Neural cell (in vitro differentiated cells): ENCODE results near the gene SSTR4. TPM values are rescaled to one million over a fixed set of nuclear protein-coding genes. Genes with fewer than 3 reads are reported as not detected.

Source experiments
- H2AFZ ChIP-seq: fragments of 200-600, 300-800 bp; sonication (generic), shearing (Covaris generic); 2 replicates; pipeline ENCODE4 v1.6.0; 2014; ENCODE audit warnings: low read depth, mild to moderate bottlenecking, antibody characterized with exemption, low read length, moderate library complexity
- H3F3A ChIP-seq: fragments of 200-600 bp; shearing (Covaris generic); 2 replicates; pipeline ENCODE4 v1.6.1; 2016; ENCODE audit warnings: mild to moderate bottlenecking, moderate library complexity, mixed read lengths, antibody characterized with exemption, low read length; ENCODE audit not compliant: insufficient read depth, poor library complexity, severe bottlenecking
- H3K27ac ChIP-seq: fragments of 200-600, 300-800 bp; sonication (generic), shearing (Covaris generic); 2 replicates; pipeline ENCODE4 v1.5.1; 2014; ENCODE audit warnings: mild to moderate bottlenecking, low read length, moderate library complexity
- H3K27me3 ChIP-seq: fragments of 300-800, 200-600 bp; sonication (generic), shearing (Covaris generic); 2 replicates; pipeline ENCODE4 v1.6.0; 2014; ENCODE audit warnings: mild to moderate bottlenecking, low read depth, low read length, moderate library complexity; ENCODE audit not compliant: insufficient read depth
- H3K36me3 ChIP-seq: fragments of 300-800, 200-600 bp; sonication (generic), shearing (Covaris generic); 2 replicates; pipeline ENCODE4 v1.5.1; 2014; ENCODE audit warnings: mild to moderate bottlenecking, antibody characterized with exemption, low read length, moderate library complexity; ENCODE audit not compliant: insufficient read depth
- H3K4me2 ChIP-seq: fragments of 300-800, 200-600 bp; sonication (generic), shearing (Covaris generic); 2 replicates; pipeline ENCODE4 v1.6.0; 2014; ENCODE audit warnings: mild to moderate bottlenecking, low read length
- H3K4me3 ChIP-seq: fragments of 300-800, 200-600 bp; sonication (generic), shearing (Covaris generic); 2 replicates; pipeline ENCODE4 v1.5.1; 2014; ENCODE audit warnings: mild to moderate bottlenecking, low read length, moderate library complexity
- H3K79me2 ChIP-seq: fragments of 200-600 bp; shearing (Covaris generic); replicated peaks from 2 replicates; pipeline ENCODE4 v1.6.0; 2014; ENCODE audit warnings: mild to moderate bottlenecking, low read length, moderate library complexity; ENCODE audit not compliant: insufficient read depth
- H3K9ac ChIP-seq: fragments of 300-800, 200-600 bp; sonication (generic), shearing (Covaris generic); 2 replicates; pipeline ENCODE4 v1.6.1; 2016; ENCODE audit warnings: mild to moderate bottlenecking, low read length, mixed read lengths
- H3K9me2 ChIP-seq: fragments of 200-600 bp; shearing (Covaris generic); 2 replicates; pipeline ENCODE4 v1.6.1; 2016; ENCODE audit warnings: mild to moderate bottlenecking, low read length, mixed read lengths; ENCODE audit not compliant: insufficient read depth
- H3K9me3 ChIP-seq: fragments of 200-600, 300-800 bp; sonication (generic), shearing (Covaris generic); 2 replicates; pipeline ENCODE4 v1.6.1; 2016; ENCODE audit warnings: mild to moderate bottlenecking, mixed run types, low read length, moderate library complexity, mixed read lengths
- H4K20me1 ChIP-seq: fragments of 200-600 bp; shearing (Covaris generic); 2 replicates; pipeline ENCODE4 v1.6.1; 2016; ENCODE audit warnings: mild to moderate bottlenecking, mixed run types; ENCODE audit not compliant: insufficient read depth
- EP300 ChIP-seq: fragments of 450-650 bp; conservative IDR thresholded peaks from 2 replicates; pipeline ENCODE4 v1.6.1; 2014; ENCODE audit warnings: antibody characterized with exemption, mild to moderate bottlenecking, moderate library complexity; ENCODE audit not compliant: poor library complexity, severe bottlenecking
- EZH2 ChIP-seq: fragments of 200-600, 300-800 bp; shearing (Covaris generic), sonication (generic); IDR thresholded peaks from 2 replicates; pipeline ENCODE4 v1.6.1; 2014; ENCODE audit warnings: antibody characterized with exemption, low read length, borderline replicate concordance, mild to moderate bottlenecking; ENCODE audit not compliant: insufficient read depth, poor library complexity, severe bottlenecking
- MXI1 ChIP-seq: fragments of 450-650 bp; conservative IDR thresholded peaks from 2 replicates; pipeline ENCODE4 v1.6.1; 2014; ENCODE audit warnings: antibody characterized with exemption, mild to moderate bottlenecking; ENCODE audit not compliant: poor library complexity, severe bottlenecking
- POLR2AphosphoS5 ChIP-seq: IDR thresholded peaks from 2 replicates; pipeline ENCODE4 v1.6.1; 2012
- RAD21 ChIP-seq: fragments of 450-650 bp; conservative IDR thresholded peaks from 2 replicates; pipeline ENCODE4 v1.6.1; 2014; ENCODE audit warnings: antibody characterized with exemption, mild to moderate bottlenecking, moderate library complexity
- SMC3 ChIP-seq: fragments of 450-650 bp; conservative IDR thresholded peaks from 2 replicates; pipeline ENCODE4 v1.6.1; 2014; ENCODE audit warnings: antibody characterized with exemption, mild to moderate bottlenecking, moderate library complexity; ENCODE audit not compliant: poor library complexity
- TAF1 ChIP-seq: IDR thresholded peaks from 2 replicates; pipeline ENCODE4 v1.6.1; 2012; ENCODE audit warnings: low read depth
- polyA plus RNA-seq: library from polyadenylated mRNA; depleted of rRNA; stranded (reverse); fragments of >200 nt; gene quantifications from 2 replicates; pipeline ENCODE4 v1.2.3, GENCODE V29; 2014
- TF ChIP-seq, protein P1 (sequence below): fragments of 450-650 bp; IDR thresholded peaks from 2 replicates; pipeline ENCODE4 v1.5.1; 2014; ENCODE audit warnings: antibody characterized with exemption, mild to moderate bottlenecking, moderate library complexity; ENCODE audit not compliant: poor library complexity, severe bottlenecking
- TF ChIP-seq, protein P2 (sequence below): IDR thresholded peaks from 2 replicates; pipeline ENCODE4 v1.6.1; 2012; ENCODE audit warnings: borderline replicate concordance

The SSTR4 gene
- polyA plus RNA-seq, 1 donor from 2014 or later, result not detected

DNA sequence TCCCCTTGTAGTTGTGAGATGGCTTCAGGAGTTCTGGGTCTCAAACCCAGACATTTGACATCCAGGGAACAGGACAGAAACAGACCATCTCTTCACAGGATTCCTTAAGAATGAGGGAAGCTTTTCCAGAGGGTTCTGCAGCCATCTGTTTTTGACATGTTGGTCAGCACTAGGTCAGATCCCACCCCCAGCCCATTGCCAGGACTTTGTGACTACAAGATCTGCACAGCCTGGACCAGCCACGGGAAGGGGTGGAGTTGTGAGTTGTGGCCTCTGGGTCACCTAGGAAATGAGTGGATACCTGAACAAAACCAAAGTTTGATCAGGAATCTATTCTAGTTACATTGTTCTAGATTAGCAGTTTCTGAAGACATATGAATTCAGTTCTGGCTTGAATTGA, 39.2 kb upstream of the SSTR4 start:
- H3K27ac ChIP-seq, result no peak overlapping the region
- no peak overlapping the region for H3K9ac ChIP-seq
- H3K9me3 ChIP-seq, result no peaks in the 10 kb centered on the region
- no peak overlapping the region for H3K4me2 ChIP-seq
- H2AFZ ChIP-seq, result no peak overlapping the region
- TF ChIP-seq RAD21 (no peak), TAF1 (no peak), EP300 (no peak), EZH2 (no peak), POLR2AphosphoS5 (no peak), SMC3 (no peak), MXI1 (no peak)
- TF ChIP-seq, protein P1, sequence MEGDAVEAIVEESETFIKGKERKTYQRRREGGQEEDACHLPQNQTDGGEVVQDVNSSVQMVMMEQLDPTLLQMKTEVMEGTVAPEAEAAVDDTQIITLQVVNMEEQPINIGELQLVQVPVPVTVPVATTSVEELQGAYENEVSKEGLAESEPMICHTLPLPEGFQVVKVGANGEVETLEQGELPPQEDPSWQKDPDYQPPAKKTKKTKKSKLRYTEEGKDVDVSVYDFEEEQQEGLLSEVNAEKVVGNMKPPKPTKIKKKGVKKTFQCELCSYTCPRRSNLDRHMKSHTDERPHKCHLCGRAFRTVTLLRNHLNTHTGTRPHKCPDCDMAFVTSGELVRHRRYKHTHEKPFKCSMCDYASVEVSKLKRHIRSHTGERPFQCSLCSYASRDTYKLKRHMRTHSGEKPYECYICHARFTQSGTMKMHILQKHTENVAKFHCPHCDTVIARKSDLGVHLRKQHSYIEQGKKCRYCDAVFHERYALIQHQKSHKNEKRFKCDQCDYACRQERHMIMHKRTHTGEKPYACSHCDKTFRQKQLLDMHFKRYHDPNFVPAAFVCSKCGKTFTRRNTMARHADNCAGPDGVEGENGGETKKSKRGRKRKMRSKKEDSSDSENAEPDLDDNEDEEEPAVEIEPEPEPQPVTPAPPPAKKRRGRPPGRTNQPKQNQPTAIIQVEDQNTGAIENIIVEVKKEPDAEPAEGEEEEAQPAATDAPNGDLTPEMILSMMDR, result no peak
- TF ChIP-seq, protein P2, sequence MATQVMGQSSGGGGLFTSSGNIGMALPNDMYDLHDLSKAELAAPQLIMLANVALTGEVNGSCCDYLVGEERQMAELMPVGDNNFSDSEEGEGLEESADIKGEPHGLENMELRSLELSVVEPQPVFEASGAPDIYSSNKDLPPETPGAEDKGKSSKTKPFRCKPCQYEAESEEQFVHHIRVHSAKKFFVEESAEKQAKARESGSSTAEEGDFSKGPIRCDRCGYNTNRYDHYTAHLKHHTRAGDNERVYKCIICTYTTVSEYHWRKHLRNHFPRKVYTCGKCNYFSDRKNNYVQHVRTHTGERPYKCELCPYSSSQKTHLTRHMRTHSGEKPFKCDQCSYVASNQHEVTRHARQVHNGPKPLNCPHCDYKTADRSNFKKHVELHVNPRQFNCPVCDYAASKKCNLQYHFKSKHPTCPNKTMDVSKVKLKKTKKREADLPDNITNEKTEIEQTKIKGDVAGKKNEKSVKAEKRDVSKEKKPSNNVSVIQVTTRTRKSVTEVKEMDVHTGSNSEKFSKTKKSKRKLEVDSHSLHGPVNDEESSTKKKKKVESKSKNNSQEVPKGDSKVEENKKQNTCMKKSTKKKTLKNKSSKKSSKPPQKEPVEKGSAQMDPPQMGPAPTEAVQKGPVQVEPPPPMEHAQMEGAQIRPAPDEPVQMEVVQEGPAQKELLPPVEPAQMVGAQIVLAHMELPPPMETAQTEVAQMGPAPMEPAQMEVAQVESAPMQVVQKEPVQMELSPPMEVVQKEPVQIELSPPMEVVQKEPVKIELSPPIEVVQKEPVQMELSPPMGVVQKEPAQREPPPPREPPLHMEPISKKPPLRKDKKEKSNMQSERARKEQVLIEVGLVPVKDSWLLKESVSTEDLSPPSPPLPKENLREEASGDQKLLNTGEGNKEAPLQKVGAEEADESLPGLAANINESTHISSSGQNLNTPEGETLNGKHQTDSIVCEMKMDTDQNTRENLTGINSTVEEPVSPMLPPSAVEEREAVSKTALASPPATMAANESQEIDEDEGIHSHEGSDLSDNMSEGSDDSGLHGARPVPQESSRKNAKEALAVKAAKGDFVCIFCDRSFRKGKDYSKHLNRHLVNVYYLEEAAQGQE, result no peak
- no peaks in the 10 kb centered on the region for H3K79me2 ChIP-seq
- no peaks in the 10 kb centered on the region for H3K36me3 ChIP-seq
- no peak overlapping the region for H3K4me3 ChIP-seq
- no peaks in the 10 kb centered on the region for H3K27me3 ChIP-seq
- H3K9me2 ChIP-seq, result no peaks in the 10 kb centered on the region
- H4K20me1 ChIP-seq, result no peaks in the 10 kb centered on the region
- no peaks in the 10 kb centered on the region for H3F3A ChIP-seq

DNA sequence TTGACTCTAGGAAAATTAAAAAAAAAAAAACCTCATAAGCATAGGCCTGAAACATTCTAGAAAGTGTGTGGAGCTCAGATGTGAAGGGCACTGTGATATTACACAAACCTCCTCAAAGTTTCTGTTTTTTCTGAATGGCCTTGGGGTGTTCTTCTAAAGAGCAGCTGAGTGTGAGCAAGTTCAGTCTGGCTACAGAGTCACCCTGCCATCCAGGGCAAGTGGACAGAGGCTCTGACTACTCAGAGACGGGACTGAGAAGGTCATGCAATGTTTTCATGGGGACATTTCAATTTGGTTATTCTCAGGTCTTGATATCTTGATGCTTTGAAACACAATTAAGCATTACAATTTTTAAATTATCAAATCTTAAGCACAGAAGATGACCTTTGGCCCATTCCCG, 36.6 kb upstream of the SSTR4 start:
- H3K27ac ChIP-seq, result no peak overlapping the region
- no peak overlapping the region for H3K4me3 ChIP-seq
- no peaks in the 10 kb centered on the region for H3K36me3 ChIP-seq
- H3K27me3 ChIP-seq, result no peaks in the 10 kb centered on the region
- no peaks in the 10 kb centered on the region for H3K79me2 ChIP-seq
- no peak for TF ChIP-seq RAD21
- no peak for TF ChIP-seq TAF1
- TF ChIP-seq MXI1, result no peak
- TF ChIP-seq EP300, result no peak
- no peak overlapping the region for H2AFZ ChIP-seq
- H3K9me2 ChIP-seq, result no peaks in the 10 kb centered on the region
- no peaks in the 10 kb centered on the region for H3F3A ChIP-seq
- no peaks in the 10 kb centered on the region for H4K20me1 ChIP-seq
- no peak overlapping the region for H3K4me2 ChIP-seq
- H3K9me3 ChIP-seq, result no peaks in the 10 kb centered on the region
- H3K9ac ChIP-seq, result no peak overlapping the region

DNA sequence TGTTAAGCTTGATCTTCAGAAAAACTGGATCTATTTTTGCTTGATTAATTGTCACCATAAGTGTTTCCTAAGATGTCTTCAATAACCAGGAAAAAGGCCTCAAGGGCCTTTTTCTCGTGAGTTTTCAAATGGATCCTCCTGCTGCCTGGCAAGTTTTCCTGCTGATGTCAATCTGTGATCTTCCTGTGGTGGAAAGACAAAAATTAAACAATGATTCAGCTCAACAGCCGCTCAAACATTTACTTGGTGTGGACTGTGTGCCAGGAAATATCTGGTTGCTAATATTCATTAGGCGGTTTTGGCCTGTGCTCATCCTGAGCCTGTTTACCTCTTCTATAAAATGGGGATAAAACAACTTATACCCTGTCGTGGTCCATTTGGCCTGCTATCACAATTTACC, 35.4 kb upstream of the SSTR4 start:
- H3K9ac ChIP-seq, result no peak overlapping the region
- TF ChIP-seq POLR2AphosphoS5 (no peak), TAF1 (no peak), RAD21 (no peak), EZH2 (no peak), MXI1 (no peak), SMC3 (no peak), EP300 (no peak)
- TF ChIP-seq, protein P1, result no peak
- TF ChIP-seq, protein P2, result no peak
- no peak overlapping the region for H2AFZ ChIP-seq
- no peaks in the 10 kb centered on the region for H3K79me2 ChIP-seq
- H3K27me3 ChIP-seq, result no peaks in the 10 kb centered on the region
- no peak overlapping the region for H3K4me3 ChIP-seq
- H3K4me2 ChIP-seq, result no peak overlapping the region
- no peaks in the 10 kb centered on the region for H3K9me3 ChIP-seq
- H3K27ac ChIP-seq, result no peak overlapping the region
- no peaks in the 10 kb centered on the region for H3K36me3 ChIP-seq
- no peaks in the 10 kb centered on the region for H4K20me1 ChIP-seq
- no peaks in the 10 kb centered on the region for H3F3A ChIP-seq
- no peaks in the 10 kb centered on the region for H3K9me2 ChIP-seq
